ENCODE measurements around the gene CTF1.

Gene CTF1

DNA sequence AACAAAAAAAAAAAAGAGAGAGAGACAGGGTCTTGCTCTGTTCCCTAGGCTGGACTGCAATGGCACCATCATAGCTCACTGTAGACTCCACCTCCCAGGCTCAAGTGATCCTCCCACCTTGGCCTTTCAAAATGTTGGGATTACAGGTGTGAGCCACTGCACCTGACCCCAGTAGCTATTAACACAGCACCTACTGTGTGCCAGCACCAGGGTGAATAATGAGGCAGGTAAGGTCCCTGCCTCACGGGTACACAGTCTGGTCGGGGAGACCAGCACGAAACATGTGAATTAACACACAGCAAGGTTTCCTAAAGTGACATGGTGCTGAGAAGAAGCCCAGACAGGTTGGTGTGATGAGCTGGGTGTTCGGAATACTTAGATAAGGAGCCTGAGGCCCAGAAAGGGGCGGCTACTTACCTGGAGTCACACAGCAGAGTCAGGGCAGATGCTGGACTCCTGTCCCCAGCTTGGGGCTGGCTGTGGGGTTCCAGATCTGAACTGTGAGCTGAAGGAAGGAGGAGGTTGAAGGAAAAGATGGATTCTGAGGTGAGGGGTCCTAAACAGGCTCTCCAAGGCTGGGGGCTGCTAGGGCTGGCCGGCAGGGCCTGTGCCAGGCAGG lies 16.5 kb downstream of the CTF1 start:
- no peak for DNase-seq

DNA sequence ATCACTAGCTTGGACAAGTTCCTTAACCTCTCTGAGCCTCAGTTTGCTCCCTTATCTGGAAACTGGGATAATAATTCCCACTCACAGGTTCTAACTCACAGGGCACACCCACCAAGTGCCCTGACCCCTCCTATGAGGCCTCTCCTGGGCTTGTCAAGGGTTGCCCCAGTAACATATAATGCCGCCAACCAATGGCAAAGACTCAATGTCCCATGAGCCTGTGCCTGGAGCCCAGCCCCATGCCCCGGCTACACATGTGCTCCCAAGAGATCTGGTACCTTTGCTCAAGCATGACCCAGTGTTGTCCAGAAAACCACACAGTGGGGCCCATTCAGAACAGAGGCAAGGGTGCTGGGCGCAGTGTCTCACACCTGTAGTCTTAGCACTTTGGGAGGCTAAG lies 18.4 kb downstream of the CTF1 start:
- no peak for DNase-seq

DNA sequence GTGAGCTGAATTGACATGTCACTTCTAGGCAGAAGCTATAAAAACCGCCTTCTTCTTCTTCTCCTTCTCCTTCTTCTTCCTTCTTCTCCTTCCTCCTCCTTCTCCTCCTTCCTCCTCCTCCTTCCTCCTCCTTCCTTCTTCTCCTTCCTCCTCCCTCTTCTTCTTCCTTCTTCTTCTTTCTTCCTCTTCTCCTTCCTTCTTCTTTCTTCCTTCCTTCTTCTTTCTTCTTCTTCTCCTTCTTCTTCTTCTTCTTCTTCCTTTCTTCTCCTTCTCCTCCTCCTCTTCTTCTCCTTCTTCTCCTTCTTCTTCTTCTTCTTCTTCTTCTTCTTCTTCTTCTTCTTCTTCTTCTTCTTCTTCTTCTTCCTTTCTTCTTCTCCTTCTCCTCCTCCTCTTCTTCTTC lies 22.2 kb downstream of the CTF1 start:
- DNase-seq, result no peak

DNA sequence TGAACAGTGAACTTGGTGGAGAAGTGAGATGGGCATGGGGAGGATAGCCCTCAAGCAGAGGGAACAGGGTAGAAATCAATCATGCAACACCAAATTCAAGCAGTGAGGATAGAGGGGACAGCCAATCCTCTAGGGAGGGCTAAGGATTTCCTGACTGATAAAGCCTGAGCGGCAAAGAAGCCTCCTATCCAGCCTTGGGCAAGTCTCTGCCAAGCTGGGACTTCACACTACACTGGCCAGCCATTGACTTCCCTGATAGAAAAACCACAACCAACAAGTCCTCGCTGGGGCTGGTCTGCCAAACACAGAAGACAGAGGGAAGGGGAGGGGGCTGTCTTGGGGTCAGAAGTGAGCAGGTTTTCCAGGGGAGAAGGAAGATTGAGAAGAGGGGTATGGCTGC lies 24.5 kb downstream of the CTF1 start:
- DNase-seq, result no peak

DNA sequence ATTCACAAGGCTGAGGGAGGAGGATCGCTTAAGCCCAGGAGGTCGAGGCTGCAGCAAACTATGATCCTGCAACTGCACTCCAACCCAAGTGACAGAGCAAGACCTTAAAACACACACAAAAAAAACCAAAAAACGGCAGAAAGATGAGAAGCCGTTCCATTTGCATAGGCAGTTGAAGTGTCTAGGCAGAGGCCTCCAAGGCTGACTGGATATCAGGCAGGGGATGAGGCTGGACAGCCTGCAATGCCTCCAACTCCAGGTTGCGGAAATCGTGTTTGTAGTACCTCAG lies 25.0 kb downstream of the CTF1 start:
- DNase-seq, result no peak

DNA sequence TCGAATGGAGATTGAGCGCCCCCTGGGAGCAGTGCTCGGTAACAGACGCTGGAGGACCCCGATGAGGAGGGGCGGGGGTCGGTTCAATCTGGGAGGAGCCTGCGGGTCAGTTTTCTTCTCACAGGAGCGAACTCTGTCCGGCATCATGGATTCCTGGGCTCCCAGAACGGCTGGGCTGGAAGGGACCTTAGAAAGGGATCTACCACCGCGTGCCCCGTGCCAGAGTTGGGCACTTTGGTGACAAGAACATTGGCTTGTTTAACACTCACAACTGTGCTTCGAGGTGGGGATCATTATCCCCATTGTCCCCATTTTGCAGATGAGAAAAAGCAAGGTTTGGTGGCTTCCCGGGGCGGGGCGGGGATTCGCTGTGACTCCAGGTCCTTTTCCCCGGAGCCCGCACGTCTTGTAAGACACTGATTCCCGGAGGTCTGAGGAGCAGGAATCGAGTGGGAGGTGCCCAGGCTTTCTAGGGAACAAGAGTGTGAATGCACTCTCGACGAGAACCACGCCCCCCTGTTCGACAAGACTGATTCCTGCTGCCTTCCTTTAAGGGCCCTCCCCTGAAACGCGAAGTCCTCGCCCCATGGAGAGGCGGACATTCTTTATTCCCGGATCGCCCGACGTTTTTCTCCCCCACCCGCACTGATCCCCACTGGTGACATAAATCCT lies 25.5 kb downstream of the CTF1 start:
- DNase-seq, result peak; percentile 94

DNA sequence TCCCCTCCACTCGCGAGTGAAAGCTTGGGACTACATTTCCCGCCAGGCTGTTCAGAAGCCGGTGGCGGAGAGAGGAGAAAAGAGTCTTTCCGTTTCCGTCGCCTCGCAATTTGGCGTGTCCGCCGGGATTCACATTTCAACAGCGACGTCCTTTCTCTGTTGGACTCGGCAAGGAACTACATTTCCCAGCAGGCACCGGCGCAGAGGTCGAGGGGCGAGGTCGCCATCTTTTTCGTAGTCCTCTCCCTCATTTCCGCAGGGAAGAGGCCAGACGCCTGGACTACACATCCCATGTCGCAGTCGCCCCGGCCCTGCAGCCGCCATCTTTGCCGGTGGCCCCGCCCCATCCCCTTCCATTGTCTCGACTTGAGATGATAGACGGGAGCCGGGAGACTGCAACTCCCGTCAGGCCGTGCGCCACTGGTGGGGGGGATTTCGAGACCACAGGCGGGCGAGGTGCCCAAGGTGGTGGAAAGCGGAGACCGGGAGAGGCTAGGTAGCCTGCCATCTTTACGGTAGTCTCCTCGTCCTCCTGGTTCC lies 26.1 kb downstream of the CTF1 start:
- peak; percentile 99 for DNase-seq

DNA sequence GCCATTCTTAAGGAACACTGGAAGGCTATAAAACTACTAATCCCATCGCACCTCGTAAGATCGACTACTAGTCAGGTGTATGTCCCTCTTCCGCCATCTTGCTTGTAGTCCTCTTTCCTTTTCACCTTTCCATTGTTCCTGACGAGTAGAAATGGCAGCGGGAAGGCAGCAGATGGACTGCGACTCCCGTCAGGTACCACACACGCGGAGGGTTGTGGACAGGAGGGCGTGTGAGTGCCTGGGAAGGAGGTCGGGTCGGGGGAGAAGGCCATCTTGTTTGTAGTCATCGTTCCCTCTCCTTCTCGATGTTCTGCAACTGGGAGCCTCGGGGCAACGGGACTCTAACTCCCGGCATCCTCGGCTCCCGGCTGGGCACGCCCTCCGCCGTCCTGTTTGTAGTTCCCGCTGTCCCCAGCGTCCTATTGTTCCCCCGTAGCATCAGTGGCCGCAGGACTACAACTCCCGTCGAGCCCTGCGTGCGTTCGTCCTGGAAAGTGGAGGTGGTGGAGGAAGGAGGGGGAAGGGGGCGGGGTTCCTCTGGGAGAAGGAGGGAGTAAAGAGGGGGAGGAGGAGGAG lies 26.6 kb downstream of the CTF1 start:
- peak; percentile 99 for DNase-seq

DNA sequence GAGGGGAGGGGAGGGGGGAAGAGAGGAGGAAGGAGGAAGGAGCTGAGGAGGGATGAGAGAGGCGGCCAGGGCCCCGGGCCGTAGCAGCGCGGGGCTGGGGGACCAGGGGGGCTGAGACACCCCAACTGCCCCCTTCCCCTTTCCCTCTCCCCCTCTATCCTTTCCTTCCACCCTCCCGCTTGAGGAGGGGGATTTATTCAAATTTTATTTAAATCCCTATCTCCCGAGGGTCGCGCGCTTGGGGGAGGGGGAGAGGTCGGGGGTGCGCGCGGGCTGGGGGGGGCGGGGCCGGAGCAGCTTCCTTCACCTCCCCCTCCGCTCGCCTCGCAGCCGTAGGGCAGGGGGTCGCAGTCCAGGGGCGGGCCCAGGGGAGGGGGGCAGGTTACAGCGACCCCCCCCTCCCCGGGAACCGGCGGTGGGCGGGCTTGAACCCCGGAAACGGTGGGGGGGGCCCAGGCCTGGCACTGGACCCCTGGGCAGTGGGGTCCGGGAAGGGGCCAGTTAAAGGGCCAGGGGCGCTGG lies 27.2 kb downstream of the CTF1 start, which contains the start of gene FBXL19:
FBXL19 (plus strand) TSS at position 19 of the 522 bp plus-strand sequence. CDS start 2,183 bp downstream, outside the sequence.
- DNase-seq, result no peak

DNA sequence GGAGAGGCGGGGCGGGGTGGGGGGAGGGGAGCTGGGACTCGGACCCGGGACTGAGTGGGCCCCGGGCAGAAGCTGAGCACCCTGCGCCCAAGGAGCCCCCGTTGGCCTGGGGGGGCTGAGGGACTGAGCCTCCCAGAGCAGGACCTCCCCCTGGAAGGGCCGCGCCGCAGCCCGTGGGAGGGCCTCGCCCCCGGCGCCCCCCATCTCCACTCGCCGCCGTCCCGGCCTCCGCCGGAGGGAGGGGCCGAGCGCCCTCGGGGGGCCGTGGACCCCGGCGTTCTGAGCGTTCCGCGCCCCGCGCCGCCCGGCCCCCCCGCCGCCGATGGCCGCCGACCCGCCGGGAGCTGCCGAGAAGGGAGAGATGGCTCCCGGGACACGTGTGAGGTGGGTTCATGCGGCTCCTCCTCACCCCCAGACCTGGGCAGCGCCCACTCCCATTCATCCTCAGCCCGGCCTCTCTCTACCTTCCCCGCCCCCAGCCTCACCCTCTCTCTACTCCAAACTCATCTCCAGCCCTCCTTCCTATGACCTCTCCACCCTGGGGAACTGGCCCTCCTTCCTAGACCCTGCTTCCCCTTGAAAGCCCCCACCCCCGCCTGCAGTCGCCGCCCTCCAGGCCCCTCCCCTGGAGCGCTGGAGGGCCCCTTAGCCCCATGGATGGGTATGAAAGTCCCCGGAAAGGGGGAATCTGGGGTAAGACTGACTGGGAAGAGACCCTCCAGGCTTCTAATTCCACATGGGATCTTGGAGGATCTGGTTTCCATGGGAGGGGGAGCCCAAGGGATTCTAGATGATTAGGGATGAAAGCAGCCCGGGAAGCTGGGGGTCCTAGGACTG lies 27.9 kb downstream of the CTF1 start:
- DNase-seq, result no peak

DNA sequence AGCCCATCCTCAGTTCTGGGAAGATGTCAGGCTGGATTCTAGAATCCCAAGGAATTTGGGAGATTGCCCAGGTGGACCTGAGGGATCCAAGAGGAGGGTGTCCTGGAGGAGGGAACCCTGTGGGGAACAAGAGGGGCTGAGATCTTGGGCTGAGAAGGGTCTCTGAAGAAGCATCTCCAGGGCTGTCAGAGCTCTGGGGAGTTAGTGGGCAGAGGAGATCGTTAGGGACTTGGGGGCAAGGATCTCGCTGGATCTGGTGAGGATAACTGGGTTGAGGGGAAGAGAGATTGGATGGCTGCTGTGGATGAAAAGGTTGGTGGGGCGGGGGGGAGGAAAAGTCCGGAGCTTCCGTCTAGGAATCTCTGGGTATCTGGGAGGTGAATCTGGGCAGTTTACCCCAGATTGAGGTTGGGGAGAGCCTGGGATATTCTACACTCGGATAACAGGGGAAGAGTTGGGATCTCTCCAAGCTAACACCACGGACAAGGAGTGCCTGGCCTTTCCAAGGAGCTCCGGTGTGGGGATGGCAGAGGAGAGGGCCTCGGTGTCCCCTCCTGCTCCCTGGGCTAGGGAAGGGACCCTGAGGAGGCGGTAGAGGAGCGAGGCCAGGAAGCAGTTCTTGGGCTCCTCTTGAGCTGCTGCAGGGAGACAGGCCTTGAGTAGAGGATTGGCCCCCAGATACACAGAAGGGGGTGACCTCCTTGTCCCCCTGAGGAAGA lies 28.7 kb downstream of the CTF1 start:
- no peak for DNase-seq

DNA sequence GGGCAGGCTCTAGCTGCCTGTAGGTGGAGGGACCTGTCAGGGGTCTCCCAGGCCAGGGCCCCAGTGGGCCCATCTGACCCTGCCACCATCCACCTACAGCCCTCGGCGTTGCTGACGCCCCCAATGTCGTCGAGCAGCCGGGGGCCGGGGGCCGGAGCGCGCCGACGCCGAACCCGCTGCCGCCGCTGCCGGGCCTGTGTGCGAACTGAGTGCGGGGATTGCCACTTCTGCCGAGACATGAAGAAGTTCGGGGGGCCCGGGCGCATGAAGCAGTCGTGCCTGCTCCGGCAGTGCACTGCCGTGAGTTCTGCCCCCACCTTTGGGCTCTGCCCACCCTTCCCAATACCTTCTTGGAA lies 29.2 kb downstream of the CTF1 start:
- DNase-seq, result no peak

DNA sequence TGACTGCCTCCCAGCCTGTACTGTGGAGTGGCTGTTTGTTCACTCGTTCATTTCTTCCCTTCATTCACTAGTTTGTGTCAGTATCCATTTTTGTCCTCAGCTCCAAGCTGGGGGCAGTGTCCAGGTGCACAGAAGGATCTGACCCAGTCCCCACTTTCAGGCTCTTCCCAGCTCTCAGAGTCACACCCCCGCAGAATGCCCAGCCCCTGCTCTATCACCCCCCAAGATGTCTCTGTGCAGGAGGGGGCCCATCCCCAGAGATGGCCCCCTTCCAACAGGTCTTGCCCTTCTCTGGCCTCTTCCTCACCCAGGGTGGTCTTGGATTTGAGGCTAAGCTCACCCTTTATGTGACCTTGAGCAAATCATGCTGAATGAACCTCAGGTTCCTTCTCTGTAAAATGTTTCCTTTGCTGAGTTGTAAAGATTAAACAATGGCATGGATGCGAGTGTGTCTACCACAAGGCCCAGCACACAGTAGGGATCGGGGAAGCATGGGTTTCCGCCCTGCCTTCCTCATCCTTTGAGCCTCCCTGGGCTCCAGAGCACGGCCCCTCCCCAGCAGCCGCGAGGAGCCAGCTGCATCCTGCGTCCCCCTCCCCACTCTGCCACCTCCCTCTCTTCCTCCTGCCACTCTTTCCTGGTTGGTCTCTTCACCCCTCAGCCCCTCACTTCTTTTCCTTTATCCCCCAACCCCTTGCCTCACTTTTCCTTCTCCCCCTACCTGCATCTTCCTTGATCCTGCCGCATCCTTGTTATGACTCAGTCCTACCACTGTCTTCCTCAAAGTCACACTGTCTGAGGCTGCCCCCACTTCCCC lies 29.8 kb downstream of the CTF1 start:
- DNase-seq, result no peak

DNA sequence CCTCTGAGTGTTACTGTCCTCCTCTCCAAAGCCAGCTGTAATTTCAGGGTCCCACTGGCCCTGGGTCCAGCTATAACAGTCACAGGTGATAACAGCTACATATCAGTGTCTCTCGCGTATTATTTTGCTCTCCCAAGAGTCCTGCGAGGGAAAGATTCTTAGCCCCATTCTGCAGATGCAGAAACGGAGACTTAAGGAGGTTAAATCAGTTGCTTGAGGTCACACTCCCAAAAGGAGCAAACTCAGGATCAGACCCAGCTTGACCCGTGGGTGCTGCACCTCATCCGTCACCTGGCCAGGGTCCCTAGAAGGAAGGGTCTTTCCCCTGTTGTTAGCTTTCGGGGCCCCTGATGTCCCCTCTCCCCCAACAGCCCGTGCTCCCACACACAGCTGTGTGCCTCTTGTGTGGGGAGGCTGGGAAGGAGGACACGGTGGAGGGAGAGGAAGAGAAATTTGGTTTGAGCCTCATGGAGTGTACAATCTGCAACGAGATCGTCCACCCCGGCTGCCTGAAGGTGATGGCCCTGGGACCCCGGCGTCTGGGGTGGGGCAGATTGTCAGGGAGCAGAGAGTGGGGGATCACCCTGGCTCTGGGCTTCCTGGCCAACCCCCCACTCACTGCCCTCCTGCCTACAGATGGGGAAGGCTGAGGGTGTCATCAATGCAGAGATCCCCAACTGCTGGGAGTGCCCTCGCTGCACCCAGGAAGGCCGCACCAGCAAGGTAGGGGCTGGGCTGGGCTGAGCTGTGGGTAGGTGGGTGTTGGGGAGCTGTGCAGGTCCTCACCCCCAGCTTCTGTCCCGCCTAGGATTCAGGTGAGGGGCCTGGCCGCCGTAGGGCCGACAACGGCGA lies 30.7 kb downstream of the CTF1 start:
- DNase-seq, result no peak

DNA sequence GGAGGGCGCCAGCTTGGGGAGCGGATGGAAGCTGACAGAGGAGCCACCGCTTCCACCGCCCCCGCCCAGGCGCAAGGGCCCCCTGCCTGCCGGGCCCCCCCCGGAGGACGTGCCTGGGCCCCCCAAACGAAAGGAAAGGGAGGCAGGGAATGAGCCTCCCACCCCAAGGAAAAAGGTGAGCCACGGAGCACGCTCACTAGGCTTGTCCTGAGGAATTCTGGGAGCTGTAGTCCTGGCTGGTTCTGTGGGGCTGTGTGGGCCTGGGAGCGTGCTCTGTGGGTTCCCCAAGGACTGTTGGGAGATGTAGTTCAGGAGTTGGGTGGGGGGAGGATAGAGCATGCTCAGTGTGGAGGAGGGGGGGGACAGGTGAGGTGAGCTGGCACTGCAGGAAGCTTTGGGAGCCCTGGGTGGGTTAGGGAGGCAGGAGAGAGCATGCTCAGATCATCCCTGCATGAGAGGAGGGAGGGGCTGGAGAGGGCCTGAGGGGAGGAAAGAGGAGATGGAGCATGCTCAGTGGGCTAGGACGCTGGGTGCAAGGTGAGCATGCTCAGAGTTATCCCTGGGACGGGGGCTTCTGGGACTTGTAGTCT lies 31.5 kb downstream of the CTF1 start:
- DNase-seq, result peak; percentile 83

DNA sequence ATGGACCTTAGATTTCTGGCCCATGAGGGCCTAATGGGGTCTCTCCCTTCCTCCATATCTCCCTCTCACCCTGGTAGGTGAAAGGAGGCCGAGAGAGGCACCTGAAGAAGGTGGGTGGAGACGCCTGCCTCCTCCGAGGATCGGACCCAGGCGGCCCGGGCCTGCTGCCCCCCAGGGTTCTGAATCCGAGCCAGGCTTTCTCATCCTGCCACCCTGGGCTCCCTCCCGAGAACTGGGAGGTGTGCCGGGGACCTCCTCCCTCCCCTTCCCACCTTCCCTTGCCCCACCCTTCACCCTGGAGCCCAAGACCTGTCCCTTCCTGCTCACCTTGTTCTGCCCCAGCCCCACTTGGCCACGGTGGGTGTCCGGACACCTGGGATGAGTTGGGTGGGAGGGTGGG lies 32.0 kb downstream of the CTF1 start:
- DNase-seq, result no peak

DNA sequence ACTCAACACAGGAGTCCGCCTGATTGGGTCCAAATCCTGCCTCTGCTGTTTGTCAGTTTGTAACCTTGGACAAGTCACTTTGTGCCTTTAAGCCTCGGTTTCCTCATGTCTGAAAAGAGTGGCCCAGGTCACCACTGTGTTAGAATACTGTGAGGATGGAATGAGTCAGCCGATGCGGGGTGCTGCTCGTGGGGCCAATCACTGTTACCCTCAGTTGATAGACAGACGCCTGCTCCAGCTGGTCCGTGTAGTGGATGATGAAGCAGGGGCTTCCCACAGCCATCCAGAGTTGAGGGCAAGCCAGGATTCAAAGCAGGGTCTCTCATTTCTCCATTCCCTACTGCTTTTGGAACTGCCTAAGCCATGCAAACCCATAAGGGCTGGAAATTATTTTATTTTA lies 32.8 kb downstream of the CTF1 start:
- no peak for DNase-seq

DNA sequence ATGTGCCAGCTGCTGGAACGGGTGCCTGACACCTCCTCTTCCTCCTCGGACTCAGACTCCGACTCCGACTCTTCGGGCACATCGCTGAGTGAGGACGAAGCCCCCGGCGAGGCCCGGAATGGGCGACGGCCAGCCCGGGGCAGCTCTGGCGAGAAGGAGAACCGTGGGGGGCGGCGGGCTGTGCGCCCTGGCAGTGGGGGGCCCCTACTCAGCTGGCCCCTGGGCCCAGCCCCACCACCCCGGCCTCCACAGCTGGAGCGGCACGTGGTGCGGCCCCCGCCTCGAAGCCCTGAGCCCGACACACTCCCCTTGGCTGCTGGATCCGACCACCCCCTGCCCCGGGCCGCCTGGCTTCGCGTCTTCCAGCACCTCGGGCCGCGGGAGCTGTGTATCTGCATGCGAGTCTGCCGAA lies 33.8 kb downstream of the CTF1 start:
- DNase-seq, result no peak

DNA sequence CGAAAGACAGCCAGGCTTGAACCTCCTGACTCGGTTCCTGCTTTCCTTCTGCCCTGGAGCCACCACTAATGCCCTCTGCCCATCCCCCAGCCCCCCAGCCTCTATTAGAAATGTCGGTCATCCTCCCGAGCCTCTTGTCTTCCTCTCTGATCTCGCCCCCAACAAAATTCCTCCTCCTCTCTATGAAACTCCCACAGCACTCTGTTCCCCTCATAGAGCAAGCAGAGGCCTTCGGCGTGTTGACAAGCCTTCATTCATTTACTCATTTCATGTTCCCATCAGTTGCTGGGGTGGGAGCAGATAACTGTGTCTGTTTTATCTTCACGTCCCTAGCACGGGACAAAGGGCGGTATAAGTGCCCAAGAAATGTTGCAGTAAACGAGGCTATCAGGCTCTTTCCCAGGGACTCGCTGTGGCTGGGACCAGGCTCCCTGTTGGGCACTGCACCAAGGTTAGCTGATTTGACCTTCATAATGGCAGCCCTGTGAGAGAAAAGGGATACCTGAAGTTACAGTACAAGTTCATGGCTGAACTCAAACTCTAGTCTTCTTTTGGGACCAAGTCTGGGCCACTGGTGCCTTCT lies 34.7 kb downstream of the CTF1 start:
- no peak for DNase-seq

All from DMS79 treated with DMSO at 0.1 percent for 48 hours (cell line).